HG02642 (cell line): Measurements from ENCODE around the gene CMTR1.

Experiments used
- ATAC-seq: cut with Tn5 transposase; IDR thresholded peaks from one replicate; pipeline ENCODE4 v1.9.1; 2021; ENCODE audit warnings: mild to moderate bottlenecking; ENCODE audit not compliant: unreplicated experiment, poor library complexity

Gene CMTR1

DNA sequence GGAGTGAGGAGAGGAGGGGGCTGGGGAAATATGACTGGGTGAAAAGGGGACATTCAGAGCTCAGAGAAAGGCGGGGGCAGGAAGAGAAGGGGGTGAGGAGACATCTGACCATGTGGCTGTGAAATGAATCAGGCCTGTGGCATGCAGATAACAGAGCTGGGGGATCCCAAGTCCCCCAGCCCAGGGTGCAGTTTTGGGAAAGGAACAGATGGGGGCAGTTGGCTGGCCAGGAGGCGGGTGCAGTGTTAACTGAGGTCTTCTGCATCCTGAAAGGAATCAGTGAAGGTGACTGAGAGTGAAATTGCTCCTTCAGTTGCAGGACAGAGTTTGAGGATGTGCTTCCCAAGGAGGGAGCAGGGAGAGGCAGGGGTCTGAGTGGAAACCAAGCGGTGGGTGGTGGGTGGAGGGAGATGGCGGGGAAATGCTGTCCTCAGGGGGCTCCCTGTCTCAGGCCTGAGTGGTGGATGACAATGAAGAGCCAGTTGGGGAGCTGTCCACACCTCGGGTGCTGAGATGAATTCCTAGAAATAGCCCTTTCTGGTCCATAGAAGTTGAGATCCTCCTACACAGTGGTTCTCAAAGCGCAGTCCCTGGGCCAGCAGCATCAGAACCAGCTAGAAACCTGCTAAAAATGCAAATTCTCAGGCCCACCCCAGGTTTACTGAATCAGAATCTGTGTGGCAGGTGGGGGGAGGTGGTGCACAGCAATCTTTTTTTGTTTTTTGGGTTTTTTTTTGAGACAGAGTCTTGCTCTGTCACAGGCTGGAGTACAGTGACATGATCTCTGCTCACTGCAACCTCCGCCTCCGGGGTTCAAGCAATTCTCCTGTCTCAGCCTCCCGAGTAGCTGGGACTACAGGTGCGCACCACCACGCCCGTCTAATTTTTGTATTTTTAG lies 92.7 kb downstream of the CMTR1 start:
- no peak for ATAC-seq

DNA sequence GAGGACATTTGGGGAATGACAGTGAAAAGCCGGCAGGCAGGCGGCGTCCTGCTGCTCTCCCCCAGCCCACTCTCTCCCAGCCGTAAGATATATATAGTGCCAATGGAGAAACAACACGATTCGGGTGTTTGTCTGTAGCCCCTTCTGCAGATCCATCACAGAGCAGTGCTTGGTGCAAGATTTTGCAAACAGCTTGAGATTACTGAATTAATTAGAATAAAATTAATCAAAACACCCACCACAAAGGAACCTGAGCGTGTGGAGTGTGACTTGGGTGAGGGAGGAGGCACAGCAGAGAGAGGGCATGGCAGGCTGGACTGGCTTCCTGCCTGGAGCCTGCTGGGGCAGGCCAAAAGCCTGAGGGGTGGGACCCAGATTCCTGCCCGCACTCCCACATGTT lies 95.5 kb downstream of the CMTR1 start:
- ATAC-seq: no peak

DNA sequence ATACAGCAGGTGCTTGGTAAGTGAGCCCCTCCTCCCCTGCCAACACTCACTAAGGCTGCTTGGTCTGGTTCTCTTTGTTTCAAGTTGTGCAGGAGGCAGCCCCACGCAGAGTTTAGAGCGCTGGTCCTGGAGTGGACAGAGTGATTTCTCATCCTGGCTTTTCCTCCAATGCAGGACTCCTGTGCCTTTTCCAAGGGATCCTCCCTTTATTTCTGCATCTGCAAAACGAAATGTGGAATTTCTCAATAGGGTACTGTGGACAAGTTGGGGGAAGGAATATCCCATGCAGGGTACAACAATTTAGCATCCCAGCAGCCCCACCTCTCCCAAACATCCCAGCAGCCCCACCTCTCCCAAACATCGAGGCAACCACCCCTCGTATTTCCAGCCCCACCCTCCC lies 97.3 kb downstream of the CMTR1 start:
- no peak for ATAC-seq

DNA sequence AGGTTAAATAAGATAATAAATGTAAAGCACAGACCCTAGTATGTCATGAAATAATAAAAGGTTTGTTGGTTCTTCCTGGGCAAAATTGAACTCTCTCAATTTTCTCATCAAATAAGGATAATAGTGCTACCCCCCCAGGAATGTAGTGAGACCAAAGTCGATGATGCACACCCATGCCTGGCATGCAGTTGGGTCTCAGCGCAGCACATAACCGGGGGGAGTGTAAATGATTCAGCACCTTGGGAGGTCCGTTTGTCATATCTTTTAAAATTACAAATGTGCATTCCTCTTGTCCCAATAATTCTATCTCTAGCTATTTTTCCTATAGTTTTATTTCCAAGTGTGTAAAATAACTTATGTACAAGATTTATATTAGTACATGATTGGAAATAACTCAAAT lies 98.0 kb downstream of the CMTR1 start:
- no peak for ATAC-seq
